ENCODE data around the gene TRPM5. TPM values are rescaled to one million over a fixed set of nuclear protein-coding genes. Genes with fewer than 3 reads are reported as not detected.

The TRPM5 gene
- total RNA-seq, 1 experiment from 2014 or later, result not detected

- ChIA-PET POLR2A (ENCODE audit: low non-redundant PET) (no interaction called here), CTCF (no interaction called here)
- DNase-seq (ENCODE audit: low spot score), result no peak
- Histone ChIP-seq H3K27me3 (replicated peaks; ENCODE audit: insufficient read depth, low read depth, low read length, poor library complexity) (no peaks in the 10 kb centered on the region), H3K9me3 (ENCODE audit: low read depth, low read length, poor library complexity, severe bottlenecking) (no peaks in the 10 kb centered on the region), H3K4me3 (ENCODE audit: low read depth, low read length, poor library complexity, severe bottlenecking) (no peak overlapping the region), H3K36me3 (ENCODE audit: insufficient read depth, low read length, poor library complexity, severe bottlenecking) (peaks cover 3% of the 10 kb centered on the region), H3K27ac (ENCODE audit: low read depth, low read length, poor library complexity, severe bottlenecking) (no peak overlapping the region), H3K4me1 (ENCODE audit: insufficient read depth, low read length, poor library complexity, severe bottlenecking) (peaks cover 7% of the 10 kb centered on the region)
- BruUV-seq (replicated peaks), result no TSS peak
- no peak for TF ChIP-seq CTCF (conservative IDR thresholded peaks at IDR 0.05; ENCODE audit: low read depth, low read length)
- intact Hi-C loops (cut with micrococcal nuclease; ENCODE audit: unreplicated experiment), result no loop called here
Observed at GRCh38 chr11:2397005-2397404, 47.3 kb downstream of the TRPM5 start.

- Histone ChIP-seq H3K4me3 (ENCODE audit: low read depth, low read length, poor library complexity, severe bottlenecking) (no peak overlapping the region), H3K4me1 (ENCODE audit: insufficient read depth, low read length, poor library complexity, severe bottlenecking) (peaks cover 1% of the 10 kb centered on the region), H3K36me3 (ENCODE audit: insufficient read depth, low read length, poor library complexity, severe bottlenecking) (peaks cover 3% of the 10 kb centered on the region), H3K27me3 (replicated peaks; ENCODE audit: insufficient read depth, low read depth, low read length, poor library complexity) (no peaks in the 10 kb centered on the region), H3K9me3 (ENCODE audit: low read depth, low read length, poor library complexity, severe bottlenecking) (no peaks in the 10 kb centered on the region), H3K27ac (ENCODE audit: low read depth, low read length, poor library complexity, severe bottlenecking) (no peak overlapping the region)
- no peak for DNase-seq (ENCODE audit: low spot score)
- ChIA-PET POLR2A (ENCODE audit: low non-redundant PET) (no interaction called here), CTCF (no interaction called here)
- BruUV-seq (replicated peaks), result no TSS peak
- TF ChIP-seq EZH2 (IDR thresholded peaks at IDR 0.05; ENCODE audit: borderline replicate concordance, low read depth, low read length, poor library complexity, severe bottlenecking), result no peak
- TF ChIP-seq CTCF (conservative IDR thresholded peaks at IDR 0.05; ENCODE audit: low read depth, low read length), result no peak
- intact Hi-C loops (cut with micrococcal nuclease; ENCODE audit: unreplicated experiment), result no loop called here
Observed at GRCh38 chr11:2396471-2396870, 47.8 kb downstream of the TRPM5 start.

GRCh38 chr11:2395856-2396255 is 48.5 kb downstream of the TRPM5 start:
- BruUV-seq (replicated peaks), result no TSS peak
- H3K4me3 ChIP-seq (ENCODE audit: low read depth, low read length, poor library complexity, severe bottlenecking), result no peak overlapping the region
- ChIA-PET CTCF (no interaction called here), POLR2A (ENCODE audit: low non-redundant PET) (no interaction called here)
- no peaks in the 10 kb centered on the region for H3K9me3 ChIP-seq (ENCODE audit: low read depth, low read length, poor library complexity, severe bottlenecking)
- H3K27me3 ChIP-seq (replicated peaks; ENCODE audit: insufficient read depth, low read depth, low read length, poor library complexity), result no peaks in the 10 kb centered on the region
- H3K36me3 ChIP-seq (ENCODE audit: insufficient read depth, low read length, poor library complexity, severe bottlenecking), result peaks cover 3% of the 10 kb centered on the region
- TF ChIP-seq CTCF (conservative IDR thresholded peaks at IDR 0.05; ENCODE audit: low read depth, low read length) (no peak), EZH2 (IDR thresholded peaks at IDR 0.05; ENCODE audit: borderline replicate concordance, low read depth, low read length, poor library complexity, severe bottlenecking) (no peak)
- H3K4me1 ChIP-seq (ENCODE audit: insufficient read depth, low read length, poor library complexity, severe bottlenecking), result no peaks in the 10 kb centered on the region
- intact Hi-C loops (cut with micrococcal nuclease; ENCODE audit: unreplicated experiment), result no loop called here
- no peak for DNase-seq (ENCODE audit: low spot score)
- no peak overlapping the region for H3K27ac ChIP-seq (ENCODE audit: low read depth, low read length, poor library complexity, severe bottlenecking)
